ENCODE measurements around the gene XRCC5. TPM values are rescaled to one million over a fixed set of nuclear protein-coding genes. Genes with fewer than 3 reads are reported as not detected.

The XRCC5 gene
- total RNA-seq, 3 donors from 2014 or later, result 134 to 227 (median 188) TPM

DNA sequence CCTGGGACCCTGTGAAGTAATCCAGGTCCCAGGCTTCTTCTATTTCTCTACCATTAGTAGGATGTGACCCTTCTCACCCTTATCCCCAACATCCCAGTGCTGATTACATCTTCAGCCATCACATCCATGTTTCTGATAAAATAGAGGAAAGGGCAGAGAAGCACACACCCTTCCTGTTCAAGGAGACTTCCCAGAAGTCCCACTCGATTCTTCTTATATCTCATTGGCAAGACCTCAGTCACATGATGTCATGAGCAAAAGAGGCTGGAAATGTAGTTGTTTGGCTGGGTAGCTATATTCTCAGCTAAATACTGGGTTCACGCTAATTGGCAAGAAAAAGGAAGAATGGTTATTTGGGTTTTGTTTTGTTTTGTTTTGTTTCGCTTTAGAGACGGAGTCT, 8.0 kb upstream of the XRCC5 start:
- Histone ChIP-seq H3K4me3 (no peak overlapping the region), H3K27me3 (no peaks in the 10 kb centered on the region), H3K36me3 (no peaks in the 10 kb centered on the region), H3K4me1 (no peaks in the 10 kb centered on the region), H3K27ac (no peak overlapping the region), H3K9me3 (no peaks in the 10 kb centered on the region)
- no peak for DNase-seq (ENCODE audit: low spot score in 2 of 2)
- intact Hi-C loops (cut with DNase I; ENCODE audit: low total_unique reads), result loop anchor here (10.0 kb wide), 1 partner anchor 564 kb away; no protein-coding TSS in a partner anchor
- TF ChIP-seq, protein P1, sequence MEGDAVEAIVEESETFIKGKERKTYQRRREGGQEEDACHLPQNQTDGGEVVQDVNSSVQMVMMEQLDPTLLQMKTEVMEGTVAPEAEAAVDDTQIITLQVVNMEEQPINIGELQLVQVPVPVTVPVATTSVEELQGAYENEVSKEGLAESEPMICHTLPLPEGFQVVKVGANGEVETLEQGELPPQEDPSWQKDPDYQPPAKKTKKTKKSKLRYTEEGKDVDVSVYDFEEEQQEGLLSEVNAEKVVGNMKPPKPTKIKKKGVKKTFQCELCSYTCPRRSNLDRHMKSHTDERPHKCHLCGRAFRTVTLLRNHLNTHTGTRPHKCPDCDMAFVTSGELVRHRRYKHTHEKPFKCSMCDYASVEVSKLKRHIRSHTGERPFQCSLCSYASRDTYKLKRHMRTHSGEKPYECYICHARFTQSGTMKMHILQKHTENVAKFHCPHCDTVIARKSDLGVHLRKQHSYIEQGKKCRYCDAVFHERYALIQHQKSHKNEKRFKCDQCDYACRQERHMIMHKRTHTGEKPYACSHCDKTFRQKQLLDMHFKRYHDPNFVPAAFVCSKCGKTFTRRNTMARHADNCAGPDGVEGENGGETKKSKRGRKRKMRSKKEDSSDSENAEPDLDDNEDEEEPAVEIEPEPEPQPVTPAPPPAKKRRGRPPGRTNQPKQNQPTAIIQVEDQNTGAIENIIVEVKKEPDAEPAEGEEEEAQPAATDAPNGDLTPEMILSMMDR (IDR thresholded peaks at IDR 0.05), result no peak
- TF ChIP-seq POLR2AphosphoS5 (IDR thresholded peaks at IDR 0.05) (no peak), POLR2A (IDR thresholded peaks at IDR 0.05) (no peak)

DNA sequence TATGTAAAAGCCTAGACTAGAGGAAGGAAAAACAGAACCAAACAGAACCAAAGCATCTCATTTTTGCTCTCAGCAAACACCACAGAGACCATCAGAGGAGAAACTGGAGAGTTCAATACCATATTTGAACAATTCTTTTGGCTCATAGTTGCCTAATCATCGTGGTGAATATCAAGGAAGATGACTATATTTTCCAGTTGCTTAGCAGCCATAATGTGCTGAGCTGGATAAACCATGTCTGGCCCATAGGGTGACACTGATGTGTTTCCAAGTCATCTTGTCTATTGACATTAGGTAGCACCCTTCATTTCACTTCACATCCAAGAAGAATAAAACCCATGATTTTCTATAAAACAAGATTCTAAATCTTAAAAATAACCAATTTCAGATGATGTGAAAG, 5.9 kb upstream of the XRCC5 start:
- Histone ChIP-seq H3K36me3 (no peaks in the 10 kb centered on the region), H3K27me3 (no peaks in the 10 kb centered on the region), H3K4me3 (no peak overlapping the region), H3K27ac (no peak overlapping the region), H3K9me3 (no peaks in the 10 kb centered on the region), H3K4me1 (no peaks in the 10 kb centered on the region)
- TF ChIP-seq POLR2A (IDR thresholded peaks at IDR 0.05) (no peak), POLR2AphosphoS5 (IDR thresholded peaks at IDR 0.05) (no peak)
- TF ChIP-seq, protein P1 (IDR thresholded peaks at IDR 0.05), result no peak
- no peak for DNase-seq (ENCODE audit: low spot score in 2 of 2)
- intact Hi-C loops (cut with DNase I; ENCODE audit: low total_unique reads), result loop anchor here (10.0 kb wide), 1 partner anchor 562 kb away; no protein-coding TSS in a partner anchor

DNA sequence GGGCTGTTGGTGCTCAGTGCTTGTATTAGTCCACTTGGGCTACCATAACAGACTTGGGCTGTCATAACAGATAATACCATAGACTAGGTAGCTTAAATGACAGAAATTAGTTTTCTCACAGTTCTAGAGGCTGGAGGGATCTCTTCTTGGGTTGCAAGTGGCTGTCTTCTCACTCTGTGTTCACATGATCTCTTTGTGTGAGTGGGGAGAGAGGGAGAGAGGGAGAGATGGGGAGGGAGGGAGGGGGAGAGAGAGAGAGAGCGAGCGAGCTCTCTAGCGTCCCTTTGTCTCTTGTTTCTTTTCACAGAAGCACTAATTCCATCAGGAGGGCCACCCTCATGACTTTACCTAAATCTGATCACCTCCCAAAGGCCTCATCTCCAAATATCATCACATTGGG, 4.5 kb upstream of the XRCC5 start:
- Histone ChIP-seq H3K27me3 (no peaks in the 10 kb centered on the region), H3K36me3 (no peaks in the 10 kb centered on the region), H3K4me1 (no peaks in the 10 kb centered on the region), H3K27ac (no peak overlapping the region), H3K4me3 (no peak overlapping the region), H3K9me3 (no peaks in the 10 kb centered on the region)
- no peak for DNase-seq (ENCODE audit: low spot score in 2 of 2)
- TF ChIP-seq POLR2A (IDR thresholded peaks at IDR 0.05), result no peak
- no peak for TF ChIP-seq POLR2AphosphoS5 (IDR thresholded peaks at IDR 0.05)
- TF ChIP-seq, protein P1 (IDR thresholded peaks at IDR 0.05), result no peak
- intact Hi-C loops (cut with DNase I; ENCODE audit: low total_unique reads), result loop anchor here (10.0 kb wide), 1 partner anchor 560 kb away; no protein-coding TSS in a partner anchor

DNA sequence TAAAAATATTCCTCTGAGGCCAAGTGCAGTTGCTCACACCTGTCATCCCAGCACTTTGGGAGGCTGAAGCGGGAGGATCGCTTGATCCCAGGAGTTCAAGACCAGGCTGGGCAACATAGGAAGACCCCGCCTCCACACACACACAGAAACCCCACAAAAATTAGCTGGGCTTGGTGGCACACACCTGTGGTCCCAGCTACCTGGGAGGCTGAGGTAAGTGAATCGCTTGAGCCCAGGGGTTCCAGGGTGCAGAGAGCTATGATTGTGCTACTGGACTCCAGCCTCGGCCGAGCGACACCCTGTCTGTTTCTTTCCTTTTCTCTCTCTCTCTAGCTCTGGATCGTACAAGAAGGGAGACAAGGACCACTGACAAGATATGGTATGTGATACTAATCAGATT, 1.8 kb upstream of the XRCC5 start:
- no peaks in the 10 kb centered on the region for H3K27me3 ChIP-seq
- peak overlapping the region in 1 of 3 donors; percentile 26 for H3K4me3 ChIP-seq
- H3K36me3 ChIP-seq, result no peaks in the 10 kb centered on the region
- intact Hi-C loops (cut with DNase I; ENCODE audit: low total_unique reads), result loop anchor here (10.0 kb wide), 1 partner anchor 557 kb away; no protein-coding TSS in a partner anchor
- peaks cover 0 to 14% of the 10 kb centered on the region in 2 donors for H3K4me1 ChIP-seq
- TF ChIP-seq, protein P1 (IDR thresholded peaks at IDR 0.05), result no peak
- peak overlapping the region in 1 of 2 donors; percentile 45 for H3K27ac ChIP-seq
- no peaks in the 10 kb centered on the region for H3K9me3 ChIP-seq
- DNase-seq (ENCODE audit: low spot score in 2 of 2), result no peak

DNA sequence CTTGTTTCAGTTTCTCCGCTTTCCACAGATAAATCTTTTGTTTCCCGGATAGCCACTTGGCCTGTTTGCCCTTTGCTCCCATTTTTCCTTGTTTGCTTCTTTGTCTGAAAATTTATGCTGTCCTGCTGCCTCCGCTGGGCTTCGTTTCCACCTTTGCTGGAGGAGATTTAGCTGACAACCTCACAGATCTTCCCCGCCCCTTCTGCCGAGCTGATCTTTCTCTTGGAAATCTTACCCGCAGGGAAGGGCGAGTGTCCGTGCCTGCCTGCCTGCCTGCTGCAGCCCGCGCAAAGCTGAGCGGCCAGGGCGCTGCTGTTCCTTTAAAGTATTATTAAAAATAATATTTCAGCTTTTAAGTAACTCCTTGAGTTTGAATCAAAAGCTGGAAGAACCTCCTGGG, 1.4 kb upstream of the XRCC5 start:
- TF ChIP-seq POLR2A (IDR thresholded peaks at IDR 0.05), result no peak
- TF ChIP-seq POLR2AphosphoS5 (IDR thresholded peaks at IDR 0.05), result no peak
- TF ChIP-seq, protein P1 (IDR thresholded peaks at IDR 0.05), result no peak
- intact Hi-C loops (cut with DNase I; ENCODE audit: low total_unique reads), result loop anchor here (10.0 kb wide), 1 partner anchor 557 kb away; no protein-coding TSS in a partner anchor
- Histone ChIP-seq H3K36me3 (no peaks in the 10 kb centered on the region), H3K4me1 (peaks cover 0 to 14% of the 10 kb centered on the region in 2 donors), H3K9me3 (no peaks in the 10 kb centered on the region), H3K27me3 (no peaks in the 10 kb centered on the region), H3K27ac (peak overlapping the region in 1 of 2 donors; percentile 45), H3K4me3 (peak overlapping the region in 1 of 3 donors; percentile 26)
- no peak for DNase-seq (ENCODE audit: low spot score in 2 of 2)
